Mononuclear cell (primary cell): ENCODE results near the gene CLIC1. TPM values are rescaled to one million over a fixed set of nuclear protein-coding genes. Genes with fewer than 3 reads are reported as not detected.

Source experiments
- H3K27me3 ChIP-seq: 2 replicates; pipeline ENCODE4 v1.6.0; 2011; ENCODE audit warnings: low read length, control low read depth; ENCODE audit not compliant: insufficient read depth
- H3K4me1 ChIP-seq: 2 replicates; pipeline ENCODE4 v1.5.1; 2011; ENCODE audit warnings: mild to moderate bottlenecking, low read length, control low read depth; ENCODE audit not compliant: insufficient read depth
- H3K4me3 ChIP-seq: 2 replicates; pipeline ENCODE4 v1.5.1; 2011; ENCODE audit warnings: mild to moderate bottlenecking, low read length, moderate library complexity
- H3K9me3 ChIP-seq: 2 replicates; pipeline ENCODE4 v1.5.1; 2011; ENCODE audit warnings: low read depth, mild to moderate bottlenecking, control low read depth, low read length
- total RNA-seq: library from RNA; depleted of rRNA; stranded (reverse); fragments of >200 nt; gene quantifications from one replicate; pipeline ENCODE4 v1.2.3, GENCODE V29; 2012

The CLIC1 gene
- total RNA-seq, 1 donor = 421 TPM

DNA sequence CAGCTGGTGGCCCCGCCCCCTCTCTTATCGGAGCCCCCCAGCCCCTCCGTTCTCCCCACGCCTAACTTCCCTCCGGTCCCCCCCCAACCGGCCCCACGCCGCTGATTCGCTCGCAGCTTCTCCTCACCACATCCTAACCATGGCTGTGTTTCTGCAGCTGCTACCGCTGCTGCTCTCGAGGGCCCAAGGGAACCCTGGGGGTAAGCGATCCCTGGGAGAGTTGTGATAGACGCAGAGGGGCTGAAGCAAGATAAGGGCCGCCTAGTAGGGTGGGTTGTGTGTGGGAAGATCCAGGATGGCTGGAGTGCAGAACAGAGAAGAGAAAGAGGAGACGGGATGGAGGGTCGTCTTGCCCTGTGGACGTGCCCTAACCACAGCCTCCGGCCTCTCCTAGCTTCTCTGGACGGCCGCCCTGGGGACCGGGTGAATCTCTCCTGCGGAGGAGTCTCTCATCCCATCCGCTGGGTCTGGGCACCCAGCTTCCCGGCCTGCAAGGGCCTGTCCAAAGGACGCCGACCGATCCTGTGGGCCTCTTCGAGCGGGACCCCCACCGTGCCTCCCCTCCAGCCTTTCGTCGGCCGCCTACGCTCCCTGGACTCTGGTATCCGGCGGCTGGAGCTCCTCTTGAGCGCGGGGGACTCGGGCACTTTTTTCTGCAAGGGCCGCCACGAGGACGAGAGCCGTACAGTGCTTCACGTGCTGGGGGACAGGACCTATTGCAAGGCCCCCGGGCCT, 12.9 kb downstream of the CLIC1 start, which contains the start of gene MPIG6B:
MPIG6B (plus strand) TSS at position 129 of the 735 bp plus-strand sequence; CDS start at position 140, 11 bp downstream.
- Histone ChIP-seq H3K27me3 (no peaks in the 10 kb centered on the region), H3K4me3 (no peak within 1 kb of the TSS), H3K4me1 (peaks cover 33% of the 10 kb centered on the region), H3K9me3 (no peaks in the 10 kb centered on the region)

DNA sequence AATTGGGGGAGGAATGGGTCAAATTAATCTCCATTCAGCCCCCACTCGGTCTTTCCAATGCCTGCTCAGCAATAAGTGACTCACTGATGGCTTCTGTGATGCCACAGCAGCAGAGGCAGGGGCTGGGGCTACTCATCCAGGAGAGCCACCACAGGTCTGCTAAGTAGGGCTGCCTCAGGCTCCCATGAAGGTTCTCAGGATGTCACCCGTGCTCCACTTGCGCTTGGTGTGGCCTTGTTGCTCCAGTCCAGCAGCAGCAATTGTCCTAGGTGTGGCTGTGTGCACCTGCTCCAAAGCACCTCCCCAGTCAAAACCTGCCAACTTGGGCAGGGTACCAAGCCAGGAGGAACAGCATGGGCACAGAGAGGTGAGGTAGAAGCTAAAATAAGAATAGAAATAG, 14.2 kb downstream of the CLIC1 start:
- Histone ChIP-seq H3K27me3 (no peaks in the 10 kb centered on the region), H3K4me1 (peaks cover 21% of the 10 kb centered on the region)

DNA sequence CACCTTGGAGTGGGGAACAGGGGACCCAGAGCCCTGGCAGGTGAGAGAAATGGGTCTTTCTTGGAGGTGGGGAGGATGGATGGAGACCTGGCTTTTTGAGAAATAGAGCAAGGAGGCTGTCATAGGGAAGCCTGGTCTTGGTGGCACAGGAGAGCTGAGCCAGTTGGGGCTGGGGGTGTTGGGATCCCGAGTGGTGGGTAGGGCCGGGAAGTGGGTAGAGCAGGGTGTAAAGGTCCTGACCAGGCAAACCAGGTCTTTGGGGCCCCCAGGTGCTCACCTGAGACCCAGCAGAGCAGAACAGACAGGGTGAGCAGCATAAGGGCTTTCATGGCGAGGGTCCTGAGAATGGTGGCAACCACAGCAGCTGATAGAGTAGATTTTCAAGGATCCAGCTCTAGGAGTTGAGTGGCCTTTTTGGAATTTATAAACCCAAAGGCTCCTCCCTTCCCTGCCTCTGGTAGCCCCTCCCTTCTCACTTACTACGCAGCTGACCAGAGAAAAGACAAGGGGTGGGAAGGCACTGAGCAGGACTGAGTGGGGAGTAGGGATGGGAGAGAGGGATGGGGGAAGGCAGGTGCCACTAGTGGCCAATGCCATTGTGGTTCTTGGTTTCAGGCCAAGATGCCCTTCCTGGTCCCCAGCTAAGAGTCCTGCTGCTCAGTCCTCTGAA, 14.8 kb downstream of the CLIC1 start, which contains the start of gene LY6G6C:
LY6G6C (minus strand) TSS at position 396 of the 670 bp plus-strand sequence; CDS start at position 329, 67 bp downstream.
- H3K4me1 ChIP-seq = peaks cover 14% of the 10 kb centered on the region
- H3K9me3 ChIP-seq = no peaks in the 10 kb centered on the region
- no peak within 1 kb of the TSS for H3K4me3 ChIP-seq
- no peaks in the 10 kb centered on the region for H3K27me3 ChIP-seq

More for the DNA sequence above, 14.2 kb downstream of the CLIC1 start:
- Histone ChIP-seq H3K9me3 (no peaks in the 10 kb centered on the region), H3K4me3 (no peak overlapping the region)

DNA sequence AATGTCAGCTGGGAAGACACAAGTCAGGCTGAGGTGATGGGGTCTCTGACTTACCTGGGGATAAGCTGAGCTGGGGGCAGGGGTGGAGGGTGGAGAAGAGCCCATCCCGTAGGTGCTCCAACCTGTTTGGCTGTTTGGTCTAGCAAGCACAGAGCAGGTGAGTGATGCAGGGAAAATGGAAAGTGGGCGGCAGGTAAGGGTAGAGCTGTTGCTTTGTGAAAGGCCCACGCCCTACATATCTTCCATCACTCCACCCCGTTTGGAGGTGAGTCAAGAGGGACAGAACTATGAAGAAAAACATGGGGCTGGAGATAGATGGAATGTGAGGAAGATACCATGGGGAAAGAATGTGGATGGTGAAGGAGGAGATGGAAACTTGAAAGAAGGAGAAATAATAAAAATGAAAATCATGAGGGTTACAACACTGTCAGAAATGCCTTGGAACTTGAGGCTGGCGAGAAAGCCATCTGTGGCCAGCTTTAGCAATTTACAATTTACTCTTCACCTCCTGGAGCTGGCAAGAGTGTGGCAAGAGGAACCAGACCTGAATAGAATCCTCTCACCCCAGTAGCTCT, 16.0 kb downstream of the CLIC1 start:
- H3K4me3 ChIP-seq = no peak overlapping the region
- H3K9me3 ChIP-seq = no peaks in the 10 kb centered on the region
- no peaks in the 10 kb centered on the region for H3K27me3 ChIP-seq
- H3K4me1 ChIP-seq = peaks cover 4% of the 10 kb centered on the region

DNA sequence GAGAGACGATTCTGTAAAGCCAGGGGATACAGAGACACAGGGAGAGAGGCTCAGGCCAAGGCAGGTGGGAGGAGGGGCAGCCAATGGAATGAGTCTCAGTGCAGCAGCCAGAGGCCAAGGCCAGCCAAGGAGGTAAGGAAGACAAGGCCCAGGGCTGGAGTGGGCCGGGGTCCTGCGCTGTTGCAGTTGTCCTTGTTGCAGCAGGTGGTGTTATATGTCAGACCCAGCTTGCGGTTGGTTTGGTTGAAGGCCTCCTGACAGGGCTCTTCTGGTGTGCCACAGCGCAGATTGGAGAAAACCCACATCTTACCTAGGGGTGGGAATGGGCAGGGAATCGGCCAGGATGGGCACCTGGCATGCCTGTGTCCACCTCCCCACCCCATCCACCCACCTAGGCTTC, 17.3 kb downstream of the CLIC1 start:
- Histone ChIP-seq H3K4me1 (peaks cover 4% of the 10 kb centered on the region), H3K9me3 (no peaks in the 10 kb centered on the region), H3K27me3 (no peaks in the 10 kb centered on the region), H3K4me3 (no peak overlapping the region)

DNA sequence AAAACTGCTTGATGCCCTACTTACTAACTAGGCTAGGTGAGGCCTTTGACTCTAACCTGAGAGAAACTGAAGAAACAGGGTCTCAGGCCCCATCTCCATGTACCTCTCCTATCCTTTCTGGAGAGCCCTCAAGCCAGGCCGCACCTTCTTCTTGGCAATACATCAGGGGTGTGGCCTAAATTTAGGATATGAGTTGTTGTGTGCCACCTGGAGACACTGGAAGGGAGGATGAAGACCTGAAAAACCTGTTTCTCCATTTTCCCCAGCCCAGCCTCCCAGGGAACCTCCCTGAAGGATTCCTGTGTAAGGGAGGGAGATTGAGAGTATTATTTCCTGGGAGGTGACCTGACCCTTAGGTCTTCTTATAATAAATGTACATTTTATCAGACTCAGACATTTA, 18.1 kb downstream of the CLIC1 start:
- no peaks in the 10 kb centered on the region for H3K9me3 ChIP-seq
- H3K27me3 ChIP-seq = no peaks in the 10 kb centered on the region
- no peak overlapping the region for H3K4me3 ChIP-seq

DNA sequence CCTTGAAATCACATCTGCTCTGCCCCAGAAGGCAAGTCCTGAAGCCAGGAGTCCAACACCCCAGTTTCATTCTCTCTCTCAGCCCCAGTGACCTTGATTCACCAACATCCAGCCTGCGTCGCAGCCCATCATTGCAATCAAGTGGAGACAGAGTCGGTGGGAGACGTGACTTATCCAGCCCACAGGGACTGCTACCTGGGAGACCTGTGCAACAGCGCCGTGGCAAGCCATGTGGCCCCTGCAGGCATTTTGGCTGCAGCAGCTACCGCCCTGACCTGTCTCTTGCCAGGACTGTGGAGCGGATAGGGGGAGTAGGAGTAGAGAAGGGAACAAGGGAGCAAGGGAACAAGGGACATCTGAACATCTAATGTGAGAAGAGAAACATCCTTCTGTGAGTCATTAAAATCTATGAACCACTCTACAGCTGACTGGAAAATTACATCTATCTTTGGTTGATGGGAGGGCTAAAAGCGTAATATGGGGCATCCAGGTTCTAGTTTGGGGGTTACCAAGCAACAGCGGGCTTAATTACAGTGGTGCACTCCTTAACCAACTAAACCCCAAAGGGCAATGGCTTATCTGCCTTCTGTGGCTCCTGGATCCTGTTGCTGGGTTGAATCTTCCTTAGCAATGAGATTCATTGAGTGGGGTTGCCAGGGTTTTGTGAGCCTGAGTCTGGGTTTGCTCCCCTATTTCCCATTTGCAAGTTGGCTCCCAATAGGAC, 18.7 kb downstream of the CLIC1 start:
- Histone ChIP-seq H3K4me3 (no peak overlapping the region), H3K27me3 (no peaks in the 10 kb centered on the region), H3K4me1 (no peaks in the 10 kb centered on the region), H3K9me3 (no peaks in the 10 kb centered on the region)

More for the DNA sequence above, 18.1 kb downstream of the CLIC1 start:
- peaks cover under 1% of the 10 kb centered on the region for H3K4me1 ChIP-seq

DNA sequence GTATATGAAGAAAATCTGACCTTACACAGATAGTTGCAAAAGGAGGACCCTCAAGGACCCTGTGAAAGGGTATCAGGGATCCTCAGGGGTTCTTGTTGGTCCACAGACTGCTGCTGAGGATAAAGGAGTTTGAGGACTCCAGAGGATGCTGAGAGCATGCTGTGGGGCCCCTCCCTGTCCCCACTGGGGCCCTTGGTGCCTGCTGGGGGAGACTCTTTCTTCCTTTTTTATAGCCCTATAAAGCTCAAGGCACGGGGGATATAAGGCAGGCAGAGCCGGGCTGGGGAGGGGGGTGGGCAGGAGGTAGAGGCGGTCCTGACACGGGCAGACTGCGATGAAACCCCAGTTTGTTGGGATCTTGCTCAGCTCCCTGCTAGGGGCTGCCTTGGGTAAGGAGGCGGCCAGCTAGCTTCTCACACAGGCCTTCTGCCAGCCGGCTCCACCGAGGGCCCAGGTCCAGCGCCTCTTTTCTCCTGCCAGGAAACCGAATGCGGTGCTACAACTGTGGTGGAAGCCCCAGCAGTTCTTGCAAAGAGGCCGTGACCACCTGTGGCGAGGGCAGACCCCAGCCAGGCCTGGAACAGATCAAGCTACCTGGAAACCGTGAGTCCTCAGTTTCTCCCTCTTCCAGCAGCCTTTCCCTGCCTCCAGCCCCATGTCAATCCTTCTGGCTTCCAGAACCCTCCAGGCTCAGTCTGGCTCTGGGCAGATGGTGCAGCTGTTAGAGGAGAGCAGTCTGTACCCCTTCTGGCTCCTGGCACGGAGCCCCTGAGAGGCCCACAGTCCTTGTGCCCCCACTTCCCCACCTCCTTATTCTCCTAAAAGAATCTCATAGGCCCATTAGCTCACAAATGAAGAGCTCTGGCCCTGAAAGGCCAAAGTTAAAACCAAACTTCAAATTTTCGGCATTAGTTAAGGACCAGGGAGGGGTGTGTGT, 21.0 kb downstream of the CLIC1 start, which contains the start of gene LY6G6D:
LY6G6D (plus strand) TSS at position 327 of the 937 bp plus-strand sequence; CDS start at position 335, 8 bp downstream.
- Histone ChIP-seq H3K4me1 (peaks cover 16% of the 10 kb centered on the region), H3K27me3 (no peaks in the 10 kb centered on the region), H3K9me3 (no peaks in the 10 kb centered on the region), H3K4me3 (no peak within 1 kb of the TSS)

DNA sequence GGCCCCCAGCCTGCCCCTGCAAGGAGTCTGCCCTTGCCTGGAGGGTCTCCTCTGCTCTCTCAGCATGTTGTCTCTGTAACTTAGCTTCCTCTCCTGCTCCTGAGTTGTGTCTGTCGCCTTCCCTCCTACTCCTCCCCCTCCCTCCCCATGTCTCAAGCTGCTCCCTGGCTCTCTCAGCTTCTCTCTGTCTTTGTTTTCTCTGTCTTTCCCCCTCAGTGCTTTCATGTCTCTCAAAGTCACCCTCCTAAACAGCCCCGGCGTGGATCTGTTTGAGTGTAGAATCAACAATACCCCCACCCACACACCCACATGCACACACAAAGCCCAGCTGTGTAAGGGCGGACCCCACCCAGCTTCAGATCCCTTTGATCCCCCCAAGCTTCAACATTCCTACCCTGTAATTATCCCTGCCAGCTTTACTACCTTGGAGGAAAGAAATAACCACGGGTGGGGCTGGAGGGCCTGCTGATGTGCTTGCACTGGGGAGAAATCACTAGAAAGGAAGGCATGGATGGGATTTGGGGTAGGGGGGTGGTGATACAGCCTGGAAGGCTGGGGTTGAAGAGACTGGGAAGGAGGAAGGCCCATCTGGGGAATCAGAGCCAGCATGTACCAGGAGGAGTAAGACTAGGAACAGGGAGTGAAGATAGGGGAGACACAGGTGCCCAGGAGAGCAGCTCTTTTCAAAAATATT, 22.2 kb downstream of the CLIC1 start:
- Histone ChIP-seq H3K9me3 (no peaks in the 10 kb centered on the region), H3K4me1 (peaks cover 16% of the 10 kb centered on the region)

DNA sequence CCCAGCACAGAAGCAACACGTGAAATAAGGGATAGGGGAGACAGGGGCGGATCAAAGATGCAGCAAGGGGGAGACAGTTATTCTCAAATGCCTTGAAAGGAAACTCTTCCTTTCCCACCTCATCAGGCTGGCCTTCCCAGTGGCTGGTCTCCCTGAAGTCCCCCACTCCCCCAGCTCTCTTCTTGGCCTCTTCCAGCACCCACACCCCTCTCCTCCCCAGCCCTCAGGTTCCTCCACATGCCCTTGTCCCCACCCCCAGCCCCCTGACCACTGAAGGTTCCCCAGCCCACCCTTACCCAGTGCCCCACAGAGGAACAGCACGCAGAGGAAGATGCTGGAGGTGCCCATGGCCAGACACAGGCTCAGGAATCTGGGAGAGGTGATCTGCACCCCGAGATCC, 22.9 kb downstream of the CLIC1 start:
- Histone ChIP-seq H3K4me1 (peaks cover 16% of the 10 kb centered on the region), H3K4me3 (no peak overlapping the region), H3K27me3 (no peaks in the 10 kb centered on the region), H3K9me3 (no peaks in the 10 kb centered on the region)

More for the DNA sequence above, 22.2 kb downstream of the CLIC1 start:
- no peaks in the 10 kb centered on the region for H3K27me3 ChIP-seq
- H3K4me3 ChIP-seq = no peak overlapping the region

DNA sequence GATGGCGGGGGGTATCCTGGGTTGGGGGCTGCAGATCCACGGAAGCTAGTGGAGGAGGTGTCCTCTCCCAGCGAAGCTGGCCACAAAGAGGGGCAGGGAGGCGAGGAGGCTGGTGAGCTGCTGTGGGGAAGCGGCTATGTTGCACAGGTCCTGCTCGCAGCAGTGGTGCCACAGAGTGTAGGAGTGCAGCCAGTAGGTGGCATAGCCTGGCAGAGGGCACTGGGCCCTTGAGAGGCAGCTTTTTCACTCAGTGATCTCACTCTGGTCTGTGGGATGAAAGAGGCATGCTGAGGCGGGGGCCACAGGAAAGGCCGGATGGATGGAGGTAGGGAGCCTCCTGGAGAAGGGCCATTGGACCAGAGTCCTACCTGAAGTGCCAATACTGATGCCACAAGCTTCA, 24.0 kb downstream of the CLIC1 start:
- peaks cover 16% of the 10 kb centered on the region for H3K4me1 ChIP-seq
- no peak overlapping the region for H3K4me3 ChIP-seq
- no peaks in the 10 kb centered on the region for H3K27me3 ChIP-seq
- no peaks in the 10 kb centered on the region for H3K9me3 ChIP-seq

DNA sequence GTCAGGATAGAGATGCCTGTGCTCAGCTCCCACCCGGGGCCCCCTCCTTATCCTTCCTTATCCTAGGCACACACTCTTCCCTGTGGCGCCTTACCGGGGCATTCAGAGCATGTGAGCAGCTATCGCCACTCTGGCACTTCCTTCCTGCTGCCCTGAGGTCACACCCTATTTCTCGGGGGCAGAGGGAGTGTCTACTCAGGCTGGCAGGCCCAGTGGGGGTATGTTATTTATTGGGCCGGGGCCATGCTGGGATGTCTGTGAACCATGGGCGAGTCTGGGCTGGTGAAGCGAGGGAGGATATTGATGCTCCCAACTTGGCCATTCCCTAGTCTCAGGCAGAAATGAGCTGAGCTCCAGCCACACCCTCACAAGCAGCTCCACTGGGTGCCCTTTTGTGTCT, 25.1 kb downstream of the CLIC1 start:
- H3K4me3 ChIP-seq = no peak overlapping the region
- H3K4me1 ChIP-seq = peaks cover 16% of the 10 kb centered on the region
- H3K9me3 ChIP-seq = no peaks in the 10 kb centered on the region
- no peaks in the 10 kb centered on the region for H3K27me3 ChIP-seq

DNA sequence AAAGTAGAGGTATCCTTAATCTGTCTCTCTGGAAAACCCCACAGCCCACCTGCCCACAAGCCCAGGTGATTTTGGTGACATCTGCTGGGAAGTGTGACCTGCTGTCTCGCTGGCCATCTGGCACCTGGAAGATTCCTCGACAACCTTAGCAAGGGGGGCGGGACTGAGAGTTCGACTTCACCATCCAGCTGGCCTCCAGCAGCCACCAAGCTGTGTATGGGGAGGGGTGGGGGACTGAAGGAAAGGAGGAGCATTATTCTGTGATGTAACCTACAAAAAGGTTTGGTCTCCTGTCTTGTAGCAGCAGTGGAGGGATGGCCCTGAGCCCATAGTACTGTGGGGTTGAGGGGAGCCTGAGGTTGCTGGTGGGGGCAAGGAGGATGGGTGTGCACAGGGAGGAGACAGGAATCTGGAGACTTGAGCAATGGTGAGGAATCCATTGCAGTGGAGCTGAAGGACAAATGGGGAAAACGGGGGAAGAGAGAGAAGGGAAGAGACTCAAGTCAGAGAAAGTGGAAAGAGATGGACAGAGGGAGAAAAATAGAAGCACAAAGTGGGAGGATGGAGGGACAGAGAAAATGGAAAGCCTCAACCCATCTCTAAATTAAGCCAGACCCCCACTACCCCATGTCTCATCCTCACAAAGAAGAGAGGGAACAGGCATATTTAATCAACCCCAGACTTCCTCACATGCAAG, 25.7 kb downstream of the CLIC1 start:
- H3K9me3 ChIP-seq = no peaks in the 10 kb centered on the region
- no peak overlapping the region for H3K4me3 ChIP-seq
- no peaks in the 10 kb centered on the region for H3K27me3 ChIP-seq
- H3K4me1 ChIP-seq = peaks cover 16% of the 10 kb centered on the region
